ENCODE measurements around the gene MYCN.
"Not testable (repeated sequence)": the region's sequence is repeated elsewhere in the genome, so short reads cannot be mapped to it uniquely, and the experiment has no call there.

MYCN gene

DNA sequence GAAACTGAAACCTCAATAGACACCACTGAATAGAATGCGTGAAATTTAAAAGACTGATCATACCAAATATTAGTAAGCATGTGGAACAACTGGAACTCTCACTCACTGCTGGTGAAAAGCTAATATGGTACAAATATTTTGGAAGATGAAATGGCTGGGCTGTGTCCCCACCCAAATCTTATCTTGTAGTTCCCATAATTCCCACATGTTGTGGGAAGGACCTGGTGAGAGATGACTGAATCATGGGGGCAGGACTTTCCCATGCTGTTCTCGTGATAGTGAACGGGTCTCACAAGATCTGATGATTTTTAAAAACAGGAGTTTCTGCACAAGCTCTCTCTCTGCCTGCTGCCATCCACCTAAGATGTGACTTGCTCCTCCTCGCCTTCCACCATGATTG lies 32.0 kb upstream of the MYCN start:
- DNase-seq = no peak

DNA sequence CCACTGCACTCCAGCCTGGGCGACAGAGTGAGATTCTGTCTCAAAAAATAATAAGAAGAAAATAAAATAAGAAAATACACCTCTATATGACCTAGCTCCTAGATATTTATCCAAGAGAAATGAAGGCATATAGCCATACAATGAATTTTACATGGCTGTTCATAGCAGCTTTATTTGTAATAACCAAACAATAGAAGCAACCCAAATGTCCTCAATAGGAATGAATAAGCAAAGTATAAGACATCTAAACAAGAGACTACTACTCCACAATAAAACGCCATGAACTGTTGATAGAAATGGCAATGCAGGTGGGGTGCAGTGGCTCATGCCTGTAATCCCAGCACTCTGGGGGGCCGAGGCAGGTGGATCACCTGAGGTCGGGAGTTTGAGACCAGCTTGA lies 31.2 kb upstream of the MYCN start:
- DNase-seq = no peak

DNA sequence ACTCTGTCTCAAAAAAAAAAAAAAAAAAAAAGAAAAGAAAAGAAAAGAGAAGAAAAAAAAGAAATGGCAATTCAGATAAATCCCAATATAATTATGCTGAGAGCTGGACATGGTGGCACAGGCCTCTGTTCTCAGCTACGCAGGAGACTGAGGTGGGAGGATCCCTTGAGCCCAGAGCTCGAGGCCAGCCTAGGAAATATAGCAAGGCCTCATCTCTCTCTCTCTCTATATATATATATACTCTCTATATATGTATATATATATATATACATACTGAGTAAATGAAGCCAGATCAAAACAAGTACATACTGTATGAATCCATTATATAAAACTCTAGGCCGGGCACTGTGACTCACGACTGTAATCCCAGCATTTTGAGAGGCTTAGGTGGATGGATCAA lies 30.6 kb upstream of the MYCN start:
- no peak for DNase-seq

DNA sequence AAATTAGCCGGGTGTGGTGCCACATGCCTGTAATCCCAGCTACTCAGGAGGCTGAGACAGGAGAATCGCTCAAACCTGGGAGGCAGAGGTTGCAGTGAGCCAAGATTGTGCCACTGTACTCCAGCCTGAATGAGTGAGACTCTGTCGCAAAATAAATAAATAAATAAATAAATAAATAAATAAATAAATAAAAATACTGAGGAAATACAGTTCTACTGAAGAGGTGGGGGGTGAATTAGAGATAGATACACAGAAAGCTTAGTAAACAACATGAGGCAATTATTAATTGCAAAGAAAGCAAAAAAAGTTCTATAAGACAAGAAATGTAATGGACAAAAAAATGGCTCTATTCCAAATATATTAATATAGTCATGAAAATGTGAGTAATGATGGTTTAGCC lies 29.1 kb upstream of the MYCN start:
- not testable (repeated sequence) for DNase-seq

DNA sequence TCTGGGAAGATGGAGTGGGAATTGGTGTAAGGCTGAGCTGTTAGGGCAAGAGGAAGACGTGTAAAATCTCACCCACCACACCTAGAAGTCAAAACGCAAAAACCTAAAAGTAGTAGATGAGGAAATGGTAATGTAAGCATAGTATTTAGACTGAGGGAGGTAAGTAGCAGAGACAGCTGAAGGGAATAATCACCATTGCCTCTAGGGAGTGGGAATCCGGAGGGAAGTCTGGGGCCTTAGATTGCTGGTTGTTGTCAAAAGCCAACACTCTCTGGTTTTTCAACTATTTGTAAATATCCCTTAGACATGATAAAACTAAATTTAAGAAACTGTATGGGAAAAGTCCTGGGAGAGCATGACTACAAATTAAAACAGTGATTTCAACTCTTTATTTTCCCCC lies 28.7 kb upstream of the MYCN start:
- DNase-seq = no peak

DNA sequence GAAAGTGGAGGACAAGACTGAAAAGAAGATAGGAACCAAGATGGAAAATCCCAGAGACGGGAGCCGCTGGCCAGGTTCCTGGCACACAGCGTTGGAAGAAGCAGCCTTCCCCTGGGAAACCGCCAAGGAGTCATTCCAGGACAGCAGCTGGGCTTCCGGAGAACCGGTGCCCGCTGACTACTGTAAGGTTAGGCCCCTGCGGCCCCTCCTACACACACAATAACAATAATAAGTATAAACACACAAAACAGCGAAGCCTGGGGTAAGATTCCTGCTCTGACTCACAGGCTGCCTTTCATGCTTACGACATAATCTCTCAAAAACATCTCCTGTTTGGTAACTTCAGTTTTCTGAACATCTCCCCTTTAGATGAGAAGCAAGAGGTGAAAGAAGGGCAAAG lies 28.1 kb upstream of the MYCN start:
- no peak for DNase-seq

DNA sequence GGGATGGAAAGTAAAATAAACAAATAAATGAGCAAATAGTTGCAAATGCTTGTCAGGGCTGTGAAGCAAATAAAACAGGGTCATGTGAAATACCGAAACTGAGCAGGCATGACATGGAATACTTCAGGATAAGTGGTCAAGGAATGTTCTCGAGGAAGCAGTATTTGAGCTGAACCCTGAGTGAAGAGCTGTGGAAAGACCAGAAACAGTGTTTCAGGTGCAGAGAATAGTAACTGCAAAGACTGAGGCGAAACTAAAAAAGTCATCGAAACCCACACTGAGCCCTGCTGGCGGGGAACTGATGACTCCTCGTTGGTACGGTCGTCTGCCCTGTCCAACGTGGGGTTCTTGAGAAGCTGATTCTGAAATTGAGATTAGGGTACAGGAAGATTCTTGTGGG lies 27.2 kb upstream of the MYCN start:
- DNase-seq = no peak

DNA sequence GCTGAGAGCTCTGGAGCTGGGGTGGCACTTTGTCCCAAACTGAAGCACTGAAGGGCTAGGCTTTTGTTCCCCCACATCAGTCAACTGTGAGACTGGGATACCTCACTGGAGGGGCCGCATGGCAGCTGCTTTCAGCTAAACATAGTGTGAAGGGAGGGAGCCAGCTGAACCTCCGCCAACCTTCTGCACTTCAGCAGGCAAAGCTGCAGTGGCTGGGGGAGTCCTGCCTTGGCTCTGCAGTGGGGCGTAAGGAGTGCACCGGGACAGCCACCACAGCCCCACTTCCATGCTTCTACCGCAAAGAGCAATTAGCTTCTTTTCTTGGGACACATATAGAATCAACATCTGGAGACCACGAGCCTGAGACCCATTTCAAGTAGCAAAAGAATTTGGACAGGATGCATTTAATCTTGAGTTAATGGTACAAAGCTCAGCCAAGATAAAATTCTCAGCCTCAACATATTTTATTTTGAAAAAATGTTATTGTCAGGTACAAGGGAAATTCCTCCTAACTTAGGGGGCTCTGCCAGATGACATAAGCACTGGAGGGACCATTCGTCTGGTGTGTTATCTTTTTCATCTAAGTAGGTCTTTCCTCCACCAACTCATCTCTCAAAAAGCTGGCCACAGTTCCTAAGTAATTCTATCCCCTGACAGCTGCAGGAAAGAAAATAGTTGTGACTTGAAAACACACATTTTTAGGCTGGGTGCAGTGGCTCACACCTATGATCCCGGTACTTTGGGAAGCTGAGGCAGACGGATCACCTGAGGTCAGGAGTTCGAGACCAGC lies 25.6 kb upstream of the MYCN start:
- DNase-seq = no peak

DNA sequence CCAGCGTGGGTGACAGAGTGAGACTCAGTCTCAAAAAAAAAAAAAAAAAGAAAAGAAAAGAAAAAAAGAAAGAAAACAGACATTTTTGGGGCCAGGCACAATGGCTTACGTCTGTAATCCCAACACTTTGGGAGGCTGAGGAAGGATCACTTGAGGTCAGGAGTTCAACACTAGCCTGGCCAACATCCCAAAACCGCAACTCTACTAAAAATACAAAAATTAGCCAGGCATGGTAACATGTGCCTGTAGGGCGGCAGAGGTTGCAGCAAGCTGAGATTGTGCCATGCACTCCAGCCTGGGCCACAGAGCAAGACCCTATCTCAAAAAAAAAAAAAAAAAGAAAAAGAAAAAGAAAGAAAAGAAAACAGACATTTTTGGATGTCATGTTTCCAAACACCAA lies 24.8 kb upstream of the MYCN start:
- not testable (repeated sequence) for DNase-seq

DNA sequence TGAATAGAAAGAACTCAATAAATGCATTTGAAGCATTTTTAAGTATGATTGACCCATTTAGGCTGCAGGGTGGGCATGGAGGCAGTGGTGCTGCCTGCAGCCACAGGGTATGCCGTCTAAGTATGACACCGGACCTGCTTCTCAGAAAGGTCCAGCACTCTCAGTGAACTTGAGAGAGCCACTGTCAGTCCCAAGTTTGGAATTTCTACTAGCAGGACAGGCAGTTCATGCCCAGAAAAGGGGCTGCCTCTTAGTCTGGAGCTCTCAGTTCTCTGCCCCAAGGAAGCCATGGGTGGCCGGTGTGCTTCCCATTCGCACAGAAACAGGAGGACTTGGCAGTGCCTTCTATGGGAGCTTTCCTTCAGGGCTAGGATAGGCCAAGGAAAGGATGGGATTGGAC lies 24.0 kb upstream of the MYCN start:
- DNase-seq = no peak

DNA sequence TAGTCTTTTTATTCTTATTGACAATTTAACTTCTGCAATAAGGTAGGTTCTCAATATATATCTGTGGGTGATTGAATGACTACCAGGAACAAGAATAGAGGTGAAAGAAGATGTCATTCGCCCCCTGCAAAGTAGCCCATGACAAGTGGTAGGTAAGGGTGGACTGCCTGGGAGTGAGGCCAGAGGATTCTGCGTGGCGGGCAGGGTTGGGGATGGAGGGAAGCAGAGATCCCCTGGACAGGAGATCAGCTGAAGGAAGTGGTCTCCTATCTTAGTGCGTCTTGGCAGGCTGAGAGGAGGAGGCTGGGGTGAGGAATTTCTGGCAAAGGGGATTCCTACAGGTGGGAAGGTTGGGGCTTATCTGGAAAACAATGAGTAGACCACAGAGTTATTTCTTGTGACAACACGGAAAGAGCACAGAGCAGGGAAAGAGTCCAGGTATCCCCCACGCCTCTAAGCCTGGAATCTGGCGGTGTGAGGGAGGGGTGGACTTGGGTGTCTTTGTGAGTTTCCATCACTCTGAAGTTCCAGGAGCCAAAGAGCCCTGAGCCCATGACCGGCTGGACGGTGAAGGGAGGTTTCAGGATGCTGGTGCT lies 21.5 kb upstream of the MYCN start:
- DNase-seq = no peak

DNA sequence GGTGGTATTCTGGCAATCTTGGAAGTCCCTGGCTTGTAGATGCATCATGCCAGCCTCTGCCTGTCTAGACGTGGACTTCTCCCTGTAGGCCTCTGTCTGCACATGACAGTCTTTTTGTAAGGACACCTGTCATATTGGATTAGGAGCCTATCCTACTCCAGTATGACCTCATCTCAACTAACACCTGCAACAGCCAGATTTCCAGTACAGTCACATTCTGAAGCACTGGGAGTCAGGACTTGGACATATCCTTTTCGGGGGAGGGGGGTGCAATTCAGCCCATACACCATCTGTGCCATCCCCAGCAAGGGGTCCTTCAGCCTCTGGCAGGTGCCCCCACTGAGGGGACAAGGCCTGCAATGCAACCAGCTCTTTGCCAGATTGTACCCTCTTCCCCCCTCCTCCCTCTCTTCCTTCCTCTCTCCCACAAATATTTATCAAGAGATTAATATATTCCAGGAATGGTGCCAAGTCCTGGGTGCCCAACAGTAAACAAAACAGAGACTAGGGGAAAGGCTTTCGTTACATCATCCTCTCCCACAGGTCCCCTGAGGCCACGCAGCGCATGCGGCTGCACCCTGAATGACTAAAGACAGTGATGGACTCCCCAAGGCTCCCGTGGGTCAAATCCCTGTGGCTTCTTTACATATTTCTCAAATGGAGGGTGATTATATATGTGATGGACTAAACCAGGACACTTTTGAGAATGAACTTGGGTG lies 20.5 kb upstream of the MYCN start:
- DNase-seq = no peak

DNA sequence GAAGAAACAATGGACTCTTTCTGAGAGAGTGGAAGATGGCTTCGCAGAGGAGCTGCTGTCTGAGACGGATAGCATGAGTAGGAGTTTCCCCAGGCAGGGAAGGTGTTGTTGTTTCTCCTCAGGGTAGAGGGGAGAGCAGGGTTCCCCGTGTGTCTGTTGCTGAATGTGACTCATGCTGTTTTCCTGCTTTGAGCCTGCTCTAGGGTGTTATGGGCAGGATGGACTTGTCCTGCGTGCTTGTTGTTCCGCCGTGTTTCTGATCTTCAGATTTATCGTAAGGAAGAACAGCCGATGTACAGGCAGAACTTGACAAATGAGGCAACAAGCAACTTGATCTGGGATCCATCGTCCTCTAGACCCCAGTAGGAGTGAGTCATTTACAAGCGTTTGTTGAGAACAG lies 19.7 kb upstream of the MYCN start:
- DNase-seq = no peak

DNA sequence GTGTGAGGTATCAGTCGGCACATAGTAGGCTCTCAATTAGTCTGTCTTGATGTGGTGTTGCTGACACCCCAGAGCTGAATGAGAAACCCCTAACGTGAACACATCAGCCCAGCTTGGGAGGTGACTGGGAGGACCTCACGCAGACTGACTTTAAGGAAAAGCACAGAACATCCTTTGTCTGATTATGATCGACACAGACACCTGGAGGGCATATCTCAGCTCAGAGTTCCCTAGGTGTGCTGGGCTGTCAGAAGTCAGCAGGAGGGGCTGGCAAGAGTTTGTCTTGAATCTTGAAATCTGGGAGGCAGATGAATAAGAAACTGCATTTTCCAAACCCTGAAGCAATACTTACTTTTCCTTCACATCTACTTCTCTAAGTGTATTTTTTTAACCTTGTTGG lies 16.8 kb upstream of the MYCN start:
- DNase-seq = no peak

DNA sequence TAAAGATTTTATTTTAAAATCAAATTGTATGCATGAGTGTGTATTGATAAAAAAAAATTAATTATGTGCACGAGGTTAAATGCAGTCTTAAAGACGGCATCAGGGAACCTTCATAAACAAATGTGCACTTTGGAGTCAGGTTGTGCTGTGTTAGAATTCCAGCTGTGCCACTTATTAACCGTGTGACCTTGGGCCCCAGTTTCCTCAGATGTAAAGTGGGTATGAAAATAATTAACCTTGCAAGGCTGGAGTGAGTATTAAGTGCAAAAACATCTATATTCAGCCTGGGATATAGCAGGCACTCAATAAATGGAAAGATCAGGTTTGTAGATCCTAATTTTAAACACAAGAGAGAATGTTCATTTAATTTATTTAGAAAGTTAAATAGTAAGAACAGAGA lies 14.5 kb upstream of the MYCN start:
- DNase-seq = no peak

DNA sequence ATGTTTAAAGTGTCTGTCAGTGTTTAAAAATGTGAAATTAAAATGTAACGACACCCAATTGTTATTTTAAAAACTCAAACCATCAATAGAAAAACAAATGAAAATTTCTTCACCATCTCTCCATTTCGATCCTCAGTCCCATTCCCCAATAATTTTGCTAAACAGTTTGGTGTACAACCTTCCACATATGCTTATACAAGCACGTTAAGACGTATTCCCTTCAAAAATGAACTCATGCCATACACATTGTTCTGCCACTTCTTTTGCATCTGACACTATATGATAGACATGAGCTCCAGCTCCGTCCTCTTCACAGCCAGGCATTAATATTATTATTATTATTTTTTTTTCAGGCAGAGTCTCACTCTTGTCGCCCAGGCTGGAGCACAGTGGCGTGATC lies 14.1 kb upstream of the MYCN start:
- DNase-seq = no peak

DNA sequence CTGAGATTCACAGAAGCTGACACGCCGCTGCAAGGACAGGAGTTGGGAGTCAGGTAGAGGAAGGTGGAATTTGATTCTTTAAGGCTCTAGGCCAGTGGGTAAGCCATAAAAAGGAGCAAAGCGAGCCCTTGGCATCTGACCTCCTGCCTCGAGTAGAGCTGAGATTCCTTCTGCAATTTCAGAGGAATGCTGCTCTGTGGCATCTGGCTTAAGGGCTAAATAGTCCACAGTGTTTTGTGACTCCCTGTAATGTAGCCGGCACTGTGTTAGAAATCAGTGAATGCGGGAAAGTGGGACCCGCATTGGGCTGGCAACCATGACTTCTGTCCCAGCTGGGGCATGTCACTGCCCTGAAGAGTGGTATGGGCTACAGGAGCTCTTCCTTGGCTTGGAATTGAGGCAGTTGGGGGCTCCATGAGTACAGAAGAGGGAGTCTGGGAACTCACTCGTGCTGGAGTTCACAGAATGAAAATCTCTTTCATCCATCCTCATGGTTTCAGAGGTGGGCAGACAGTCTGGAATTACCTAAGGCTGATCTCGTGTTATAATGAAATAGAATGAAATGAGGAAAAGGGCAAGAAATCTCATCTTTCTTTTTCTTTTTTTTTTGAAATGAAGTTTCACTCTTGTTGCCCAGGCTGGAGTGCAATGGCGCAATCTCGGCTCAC lies 12.7 kb upstream of the MYCN start:
- no peak for DNase-seq

DNA sequence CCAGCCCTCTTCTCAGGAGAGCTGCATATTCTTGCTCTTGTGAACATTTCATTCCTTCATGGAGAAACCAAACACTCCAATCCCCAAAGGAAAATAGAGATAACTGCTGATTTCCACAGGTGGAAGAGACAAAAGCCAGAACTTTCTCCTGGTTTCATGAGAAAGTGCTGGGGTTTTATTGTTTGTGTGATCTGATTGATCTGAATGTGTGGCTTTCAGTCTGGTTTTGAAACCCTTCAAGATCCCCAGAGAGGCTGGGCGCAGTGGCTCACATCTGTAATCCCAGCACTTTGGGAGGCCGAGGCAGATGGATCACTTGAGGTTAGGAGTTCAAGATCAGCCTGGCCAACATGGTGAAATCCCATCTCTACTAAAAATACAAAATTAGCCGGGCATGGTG lies 11.3 kb upstream of the MYCN start:
- not testable (repeated sequence) for DNase-seq

DNA sequence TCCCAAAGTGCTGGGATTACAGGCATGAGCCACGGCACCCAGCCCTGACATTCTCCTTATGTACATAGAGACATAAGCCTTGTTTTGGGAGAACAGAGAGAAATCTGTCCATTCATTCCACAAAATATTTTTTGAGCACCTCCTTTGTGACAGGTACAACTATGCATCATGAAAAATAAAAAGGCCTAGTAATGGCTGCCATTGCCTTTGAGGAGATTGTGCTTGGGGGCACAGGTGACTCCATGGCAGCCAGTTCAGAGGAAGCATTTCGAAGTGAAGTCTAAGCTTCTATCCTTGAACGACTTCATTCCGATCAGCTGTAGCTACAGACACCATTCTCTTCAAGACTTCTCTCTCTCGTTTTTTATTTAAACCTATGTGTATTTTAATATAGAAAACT lies 10.5 kb upstream of the MYCN start:
- no peak for DNase-seq

DNA sequence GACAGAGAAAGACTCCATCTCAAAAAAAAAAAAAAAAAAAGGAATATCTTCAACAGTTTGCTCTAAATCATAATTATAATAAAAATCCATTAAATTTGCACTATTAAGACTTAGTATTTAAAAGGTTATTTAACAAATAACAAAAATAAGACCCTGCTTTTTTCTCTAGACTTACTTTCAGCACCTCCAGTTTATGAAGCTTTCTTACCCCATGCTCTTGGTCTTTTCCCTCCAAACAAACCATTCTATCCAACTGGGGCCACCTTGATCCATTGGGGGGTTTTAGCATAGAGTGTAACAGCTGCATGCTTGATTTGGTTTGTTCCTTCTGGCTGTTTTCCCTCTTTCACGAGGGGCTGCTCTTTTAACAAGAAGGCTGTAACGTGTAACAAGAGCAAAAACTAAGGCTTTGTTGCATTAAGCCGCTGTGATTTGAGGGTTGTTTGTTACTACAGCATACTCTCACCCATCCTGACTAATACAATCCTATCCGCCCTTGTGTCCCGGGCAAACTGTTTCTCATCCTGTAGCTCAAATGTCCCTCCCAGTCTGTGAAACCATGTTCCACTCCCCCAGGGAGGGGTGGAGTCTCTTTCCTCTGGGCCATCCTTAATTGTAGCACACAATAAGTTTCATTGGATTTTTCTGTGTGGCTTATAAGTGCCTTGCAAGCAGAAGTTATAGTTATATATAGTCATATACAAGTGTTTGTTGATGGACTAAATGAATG lies 9.6 kb upstream of the MYCN start:
- no peak for DNase-seq

DNA sequence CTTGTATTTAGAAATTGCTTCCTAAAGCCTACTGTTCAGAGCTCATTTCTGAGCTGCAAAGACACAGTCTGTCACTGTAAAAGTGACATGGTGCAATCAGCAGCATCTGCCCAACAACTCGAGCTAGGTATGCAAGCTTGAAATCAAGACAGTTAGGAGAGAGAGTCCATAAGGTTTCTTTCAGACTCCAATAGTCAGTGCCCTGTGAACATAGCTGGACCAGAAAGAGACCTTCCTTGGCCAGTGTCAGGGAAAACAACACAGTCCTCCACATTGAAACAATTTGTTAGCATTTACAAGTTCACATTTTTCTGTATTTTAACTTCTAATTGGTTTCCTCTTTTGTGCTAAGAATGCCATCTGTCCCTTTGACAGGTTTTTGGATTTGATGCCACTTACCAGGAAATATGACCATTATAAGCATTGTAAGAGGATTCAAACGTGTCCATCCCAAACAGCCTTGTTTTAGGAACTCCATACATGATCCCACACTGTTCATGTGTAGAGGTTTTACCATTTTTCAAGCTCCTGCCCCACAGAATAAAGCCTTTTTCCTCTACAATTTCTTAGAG lies 8.9 kb upstream of the MYCN start:
- DNase-seq = no peak

DNA sequence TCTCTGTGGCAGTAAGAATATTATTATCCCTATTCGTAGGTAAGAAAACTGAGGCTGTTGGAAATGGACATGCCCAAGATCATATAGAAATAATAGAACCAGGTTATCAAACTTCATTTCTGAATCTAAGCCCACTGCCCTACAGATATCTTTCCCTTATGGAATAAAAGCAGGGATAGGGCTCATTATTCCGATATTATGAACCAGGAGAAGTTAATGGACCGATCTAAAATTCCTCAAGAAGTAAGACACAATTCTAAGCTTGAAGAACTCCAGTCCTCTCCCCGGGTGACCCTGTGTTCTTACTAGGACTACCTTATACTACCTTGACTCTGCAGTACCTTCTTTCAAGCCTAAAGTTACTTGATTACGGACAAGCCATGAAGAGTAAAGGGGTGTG lies 8.4 kb upstream of the MYCN start:
- DNase-seq = no peak
